Prostate gland (tissue), 2 donors: ENCODE data around the gene ARHGAP36. TPM values are rescaled to one million over a fixed set of nuclear protein-coding genes. Genes with fewer than 3 reads are reported as not detected.

Source experiments
- DNase-seq: peaks from one replicate; pipeline ENCODE4 v3.0.0-alpha.2; 2019; ENCODE audit warnings: low spot score
- H3K27ac ChIP-seq, 2 donors: fragments of 200-600 bp; sonication (generic); 2 replicates each; pipeline ENCODE4 v1.5.1; 2017 to 2019
- H3K27me3 ChIP-seq: fragments of 200-600 bp; sonication (generic); replicated peaks from 2 replicates; pipeline ENCODE4 v1.5.1; 2019; ENCODE audit not compliant: insufficient read depth
- H3K36me3 ChIP-seq, 2 donors: fragments of 200-600 bp; sonication (generic); 1 replicate in 1 of 2; 2 replicates in 1 of 2; pipeline versions ENCODE4 v1.5.1 to v1.8.1; 2017 to 2019
- H3K4me1 ChIP-seq: fragments of 200-600 bp; sonication (generic); replicated peaks from 2 replicates; pipeline ENCODE4 v1.5.1; 2019
- H3K4me3 ChIP-seq, 2 donors: fragments of 200-600 bp; sonication (generic); 2 replicates each; pipeline ENCODE4 v1.5.1; 2017 to 2019
- H3K9me3 ChIP-seq: fragments of 200-600 bp; sonication (generic); 2 replicates; pipeline ENCODE4 v1.5.1; 2017
- CTCF ChIP-seq, 4 experiments: fragments of 200-600 bp in 2 of 4; fragments of 450-650 bp in 2 of 4; sonication (generic) in 2 of 4; IDR thresholded peaks; 1 replicate in 3 of 4; 2 replicates in 1 of 4; pipeline ENCODE4 v1.5.1; 2016 to 2019; ENCODE audit warnings: antibody characterized with exemption in 4 of 4, mild to moderate bottlenecking in 2 of 4, moderate library complexity in 2 of 4
- POLR2A ChIP-seq: fragments of 450-650 bp; IDR thresholded peaks from one replicate; pipeline ENCODE4 v1.6.1; 2016; ENCODE audit warnings: antibody characterized with exemption, mild to moderate bottlenecking
- POLR2AphosphoS5 ChIP-seq: sonication (generic); formaldehyde crosslinking; IDR thresholded peaks from one replicate; pipeline ENCODE4 v1.6.1; 2017; ENCODE audit warnings: antibody characterized with exemption
- WGBS: methylation state at CpG from one replicate; pipeline ENCODE4 v1.1.5; 2018; 5-methylcytosine and 5-hydroxymethylcytosine counted together
- intact Hi-C: fragments of 100-400 bp; cut with DNase I; formaldehyde crosslinking; loops from one replicate; pipeline ENCODE4 v1.14.2; 2022
- total RNA-seq, 2 donors: library from RNA; depleted of rRNA; stranded (reverse); fragments of >200 nt; gene quantifications; one replicate each; pipeline ENCODE4 v1.1.0, GENCODE V29; 2016

ARHGAP36 gene
- total RNA-seq, 2 donors from 2014 or later: 0.36 to 1.6 TPM

GRCh38 chrX:131060147-131060546 is 2.0 kb downstream of the ARHGAP36 start:
- intact Hi-C loops: no loop called here
- Histone ChIP-seq H3K9me3 (no peaks in the 10 kb centered on the region), H3K4me3 (no peak overlapping the region), H3K36me3 (no peaks in the 10 kb centered on the region), H3K4me1 (no peaks in the 10 kb centered on the region), H3K27ac (no peak overlapping the region), H3K27me3 (no peaks in the 10 kb centered on the region)
- WGBS: 80% methylated on average over 3 of the region's 3 CpGs
- no peak for TF ChIP-seq POLR2A
- TF ChIP-seq CTCF (IDR thresholded peaks at IDR 0.05): no peak
- TF ChIP-seq POLR2AphosphoS5: no peak
- DNase-seq: no peak

GRCh38 chrX:131061306-131061705 is 3.2 kb downstream of the ARHGAP36 start:
- Histone ChIP-seq H3K9me3 (no peaks in the 10 kb centered on the region), H3K36me3 (no peaks in the 10 kb centered on the region), H3K4me1 (no peaks in the 10 kb centered on the region), H3K4me3 (no peak overlapping the region), H3K27me3 (no peaks in the 10 kb centered on the region), H3K27ac (no peak overlapping the region)
- DNase-seq: no peak
- no peak for TF ChIP-seq POLR2AphosphoS5
- TF ChIP-seq CTCF (IDR thresholded peaks at IDR 0.05): no peak
- TF ChIP-seq POLR2A: no peak
- 91% methylated on average over 6 of the region's 6 CpGs for WGBS
- intact Hi-C loops: no loop called here

GRCh38 chrX:131063613-131064012 is 5.5 kb downstream of the ARHGAP36 start:
- no peaks in the 10 kb centered on the region for H3K27me3 ChIP-seq
- no peak for DNase-seq
- no peaks in the 10 kb centered on the region for H3K9me3 ChIP-seq
- no peaks in the 10 kb centered on the region for H3K4me1 ChIP-seq
- H3K4me3 ChIP-seq: no peak overlapping the region
- 16% methylated on average over 3 of the region's 3 CpGs for WGBS
- no peaks in the 10 kb centered on the region for H3K36me3 ChIP-seq
- intact Hi-C loops: no loop called here
- TF ChIP-seq POLR2A: no peak
- no peak for TF ChIP-seq POLR2AphosphoS5
- no peak for TF ChIP-seq CTCF (IDR thresholded peaks at IDR 0.05)
- H3K27ac ChIP-seq: no peak overlapping the region

- H3K27ac ChIP-seq: no peak overlapping the region
- H3K4me1 ChIP-seq: no peaks in the 10 kb centered on the region
- no peak for DNase-seq
- no peak for TF ChIP-seq POLR2AphosphoS5
- TF ChIP-seq CTCF (IDR thresholded peaks at IDR 0.05): no peak
- 45% methylated on average over 3 of the region's 3 CpGs for WGBS
- H3K36me3 ChIP-seq: no peaks in the 10 kb centered on the region
- H3K27me3 ChIP-seq: no peaks in the 10 kb centered on the region
- H3K9me3 ChIP-seq: no peaks in the 10 kb centered on the region
- intact Hi-C loops: no loop called here
- H3K4me3 ChIP-seq: no peak overlapping the region
Observed at GRCh38 chrX:131066237-131066636, 8.1 kb downstream of the ARHGAP36 start.

- Histone ChIP-seq H3K27ac (no peak overlapping the region), H3K27me3 (no peaks in the 10 kb centered on the region)
- 5% methylated on average over 17 of the region's 19 CpGs for WGBS
Observed at GRCh38 chrX:131067216-131067615, 9.1 kb downstream of the ARHGAP36 start.

More at GRCh38 chrX:131067216-131067615, 9.1 kb downstream of the ARHGAP36 start:
- no peaks in the 10 kb centered on the region for H3K4me1 ChIP-seq
- intact Hi-C loops: no loop called here
- no peak for TF ChIP-seq POLR2AphosphoS5
- no peak for TF ChIP-seq POLR2A
- no peak for TF ChIP-seq CTCF (IDR thresholded peaks at IDR 0.05)
- no peak overlapping the region for H3K4me3 ChIP-seq
- no peak for DNase-seq
- H3K9me3 ChIP-seq: no peaks in the 10 kb centered on the region
- no peaks in the 10 kb centered on the region for H3K36me3 ChIP-seq
